ENCODE results near the gene KCNMB3.

The KCNMB3 gene

GRCh38 chr3:179250803-179251476 lies at the start of gene KCNMB3:
KCNMB3 (minus strand) TSS chr3:179251114; CDS start chr3:179250990, 124 bp downstream.
- TF ChIP-seq CTCF (IDR thresholded peaks at IDR 0.05; ENCODE audit: control insufficient read depth, insufficient read depth, low read depth, low read length, missing control alignments), result no peak
- no peak within 1 kb of the TSS for H3K4me3 ChIP-seq (ENCODE audit: control insufficient read depth, low read depth, low read length)
- DNase-seq (ENCODE audit: low read depth), result no peak

- TF ChIP-seq CTCF (IDR thresholded peaks at IDR 0.05; ENCODE audit: control insufficient read depth, insufficient read depth, low read depth, low read length, missing control alignments), result no peak
- no peak overlapping the region for H3K4me3 ChIP-seq (ENCODE audit: control insufficient read depth, low read depth, low read length)
- DNase-seq (ENCODE audit: low read depth), result no peak
Measured at GRCh38 chr3:179299999-179300613, 49.2 kb upstream of the KCNMB3 start.

- no peak overlapping the region for H3K4me3 ChIP-seq (ENCODE audit: control insufficient read depth, low read depth, low read length)
- TF ChIP-seq CTCF (IDR thresholded peaks at IDR 0.05; ENCODE audit: control insufficient read depth, insufficient read depth, low read depth, low read length, missing control alignments), result no peak
- DNase-seq (ENCODE audit: low read depth), result no peak
Measured at GRCh38 chr3:179299316-179299715, 48.4 kb upstream of the KCNMB3 start.

GRCh38 chr3:179297971-179298725 lies 47.2 kb upstream of the KCNMB3 start:
- TF ChIP-seq CTCF (IDR thresholded peaks at IDR 0.05; ENCODE audit: control insufficient read depth, insufficient read depth, low read depth, low read length, missing control alignments), result no peak
- no peak for DNase-seq (ENCODE audit: low read depth)
- H3K4me3 ChIP-seq (ENCODE audit: control insufficient read depth, low read depth, low read length), result no peak overlapping the region

GRCh38 chr3:179292450-179292849 lies 41.5 kb upstream of the KCNMB3 start:
- no peak for TF ChIP-seq CTCF (IDR thresholded peaks at IDR 0.05; ENCODE audit: control insufficient read depth, insufficient read depth, low read depth, low read length, missing control alignments)
- H3K4me3 ChIP-seq (ENCODE audit: control insufficient read depth, low read depth, low read length), result no peak overlapping the region
- no peak for DNase-seq (ENCODE audit: low read depth)

GRCh38 chr3:179289295-179289694 lies 38.4 kb upstream of the KCNMB3 start:
- no peak for TF ChIP-seq CTCF (IDR thresholded peaks at IDR 0.05; ENCODE audit: control insufficient read depth, insufficient read depth, low read depth, low read length, missing control alignments)

More at GRCh38 chr3:179289295-179289694, 38.4 kb upstream of the KCNMB3 start:
- no peak for DNase-seq (ENCODE audit: low read depth)
- no peak overlapping the region for H3K4me3 ChIP-seq (ENCODE audit: control insufficient read depth, low read depth, low read length)
